GM21423 (cell line): ENCODE data around the gene IL12RB2.
A peak's percentile ranks its signal among the peaks of the same experiment; 100 is the strongest.

ENCODE experiments used
- ATAC-seq: cut with Tn5 transposase; IDR thresholded peaks from one replicate; pipeline ENCODE4 v1.9.1; 2021; ENCODE audit warnings: mild to moderate bottlenecking, moderate library complexity; ENCODE audit not compliant: unreplicated experiment

Gene IL12RB2

DNA sequence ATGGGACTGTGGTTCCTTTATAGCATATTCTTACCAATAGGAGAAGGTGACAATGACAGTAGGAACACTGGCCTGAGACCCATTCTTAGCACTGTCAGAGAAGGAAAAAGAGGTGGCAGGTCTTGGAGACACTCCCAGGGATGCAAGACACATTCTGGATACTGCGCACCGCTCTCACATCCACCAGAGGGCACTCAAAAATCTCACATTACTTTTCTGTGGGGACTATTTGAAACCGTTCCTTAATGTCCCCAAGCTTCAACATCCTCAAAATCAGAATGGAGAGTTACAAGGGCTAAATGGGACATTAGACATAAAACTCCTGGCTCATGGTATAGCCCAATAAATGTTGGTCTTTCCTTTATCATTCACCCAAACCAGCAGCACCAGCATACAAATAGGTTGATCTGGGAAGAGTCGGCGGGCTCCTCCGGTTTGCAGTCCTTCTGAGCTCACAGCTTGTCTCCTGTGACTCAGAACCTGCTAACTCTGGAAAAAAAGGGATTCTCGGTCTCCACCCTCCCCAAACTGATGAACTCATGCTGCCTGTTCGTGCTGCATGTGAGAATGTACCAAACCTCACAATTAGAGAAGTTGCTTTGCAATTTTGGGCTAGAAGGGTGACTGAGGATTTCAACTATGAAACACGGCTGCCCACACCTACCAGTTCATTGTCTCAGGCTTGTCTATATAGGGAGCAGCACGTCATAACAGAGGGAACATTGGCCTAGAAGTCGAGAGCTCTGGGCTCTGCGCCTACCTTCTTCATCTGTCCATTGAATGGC is 40.2 kb downstream of the IL12RB2 start:
- no peak for ATAC-seq

DNA sequence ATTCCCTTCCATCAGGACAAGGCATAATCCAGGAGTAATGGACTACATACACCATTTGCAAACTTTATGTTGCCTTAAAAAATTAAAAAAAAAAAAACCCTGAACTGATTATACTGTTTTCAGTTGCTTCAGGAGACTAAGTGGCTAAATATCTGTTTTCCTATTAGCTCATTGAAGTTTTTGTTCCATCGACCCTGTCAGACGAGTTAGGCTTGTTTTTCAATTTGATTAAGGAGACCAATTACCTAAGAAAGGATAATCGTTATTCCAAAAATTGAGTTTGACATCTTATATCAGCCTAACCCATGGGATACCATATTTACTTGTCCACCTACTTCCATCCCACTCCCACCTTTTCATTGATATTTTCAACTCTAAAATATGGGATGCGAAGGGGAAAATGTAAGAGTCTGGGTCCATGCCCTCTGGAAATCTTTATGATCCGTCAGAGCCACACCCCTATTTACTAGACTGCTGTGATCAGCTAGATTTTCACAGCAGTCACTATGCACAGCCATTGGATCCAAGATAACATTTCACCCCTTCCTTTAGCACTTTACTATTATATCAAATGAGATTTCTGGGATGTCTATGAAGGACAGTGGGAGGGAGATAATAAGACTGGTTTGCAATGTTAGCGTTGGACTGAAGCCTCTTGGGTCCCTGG is 41.0 kb downstream of the IL12RB2 start:
- ATAC-seq: no peak

DNA sequence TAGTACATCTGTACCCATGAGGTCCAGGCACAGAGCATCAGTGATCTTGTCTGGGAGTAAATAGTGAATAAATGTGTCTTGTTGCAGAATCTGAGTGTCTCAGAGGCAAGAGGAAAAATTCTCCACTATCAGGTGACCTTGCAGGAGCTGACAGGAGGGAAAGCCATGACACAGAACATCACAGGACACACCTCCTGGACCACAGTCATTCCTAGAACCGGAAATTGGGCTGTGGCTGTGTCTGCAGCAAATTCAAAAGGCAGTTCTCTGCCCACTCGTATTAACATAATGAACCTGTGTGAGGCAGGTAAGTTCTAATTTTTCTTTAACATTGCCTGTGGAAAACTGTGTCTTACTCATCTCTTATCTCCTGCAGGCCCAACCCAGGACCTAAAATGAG is 43.1 kb downstream of the IL12RB2 start:
- peak; percentile 58 for ATAC-seq

DNA sequence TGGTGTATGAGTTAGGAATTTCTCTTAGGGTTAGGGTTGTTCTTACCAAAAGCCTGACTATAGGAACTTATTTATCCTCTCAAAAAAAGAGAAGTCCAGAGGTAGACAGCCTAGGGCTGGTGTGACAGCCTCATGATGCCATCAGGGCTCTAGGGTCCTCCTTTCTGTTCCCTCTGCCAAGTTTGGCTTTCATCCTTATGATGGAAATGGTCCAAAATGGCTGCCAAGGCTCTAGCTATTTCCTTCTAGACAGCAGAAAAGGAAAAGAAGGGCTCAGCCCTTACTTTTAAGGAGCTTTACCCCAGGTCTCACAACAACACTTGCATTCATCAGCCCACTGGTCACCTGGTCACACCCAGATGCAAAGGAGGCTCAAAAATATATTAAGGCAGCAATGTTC is 44.5 kb downstream of the IL12RB2 start:
- ATAC-seq: no peak

- ATAC-seq: no peak
These were observed 48.2 kb downstream of the IL12RB2 start for GRCh38 chr1:67355745-67356424.

- ATAC-seq: no peak
These were observed 51.9 kb downstream of the IL12RB2 start for GRCh38 chr1:67359592-67359991.

- no peak for ATAC-seq
These were observed 54.0 kb downstream of the IL12RB2 start for GRCh38 chr1:67361641-67362040.

GRCh38 chr1:67367370-67368045 is 59.8 kb downstream of the IL12RB2 start:
- no peak for ATAC-seq

GRCh38 chr1:67368046-67368514 is 60.4 kb downstream of the IL12RB2 start:
- ATAC-seq: no peak

DNA sequence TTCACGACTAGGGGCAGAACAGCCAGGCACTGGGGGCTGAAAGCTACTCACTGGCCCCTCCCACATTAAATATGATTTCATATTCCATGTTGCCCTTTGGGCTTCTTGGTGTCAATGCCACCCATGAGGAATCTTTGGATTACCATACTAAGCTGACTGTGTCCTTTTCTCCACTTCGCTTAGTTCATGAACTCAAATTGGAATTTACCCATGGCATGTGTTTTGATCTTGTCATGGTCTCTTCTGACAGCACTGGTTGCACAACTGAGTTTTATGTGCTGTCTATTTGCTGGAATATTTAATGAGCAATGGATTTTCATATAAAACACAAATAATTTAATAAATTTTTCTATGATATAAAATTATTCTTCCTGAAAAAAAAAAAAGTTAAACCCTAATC is 63.4 kb downstream of the IL12RB2 start:
- no peak for ATAC-seq

GRCh38 chr1:67371681-67372080 is 64.0 kb downstream of the IL12RB2 start:
- ATAC-seq: no peak

DNA sequence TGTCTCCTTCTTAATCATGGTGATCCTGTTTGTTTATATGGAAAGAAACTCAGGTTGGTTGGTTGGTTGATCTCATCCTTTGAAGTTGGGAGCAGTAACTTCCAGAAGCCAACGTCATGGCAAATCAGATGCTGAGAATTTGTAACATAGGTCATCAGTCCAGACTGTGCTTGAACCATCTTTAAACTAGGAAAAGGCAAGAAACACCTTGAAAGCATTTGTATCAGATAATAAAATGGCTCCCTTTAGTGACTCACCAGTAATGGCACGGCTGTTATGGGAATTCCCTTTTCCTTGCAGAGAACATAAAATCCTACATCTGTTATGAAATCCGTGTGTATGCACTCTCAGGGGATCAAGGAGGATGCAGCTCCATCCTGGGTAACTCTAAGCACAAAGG is 64.5 kb downstream of the IL12RB2 start:
- no peak for ATAC-seq

DNA sequence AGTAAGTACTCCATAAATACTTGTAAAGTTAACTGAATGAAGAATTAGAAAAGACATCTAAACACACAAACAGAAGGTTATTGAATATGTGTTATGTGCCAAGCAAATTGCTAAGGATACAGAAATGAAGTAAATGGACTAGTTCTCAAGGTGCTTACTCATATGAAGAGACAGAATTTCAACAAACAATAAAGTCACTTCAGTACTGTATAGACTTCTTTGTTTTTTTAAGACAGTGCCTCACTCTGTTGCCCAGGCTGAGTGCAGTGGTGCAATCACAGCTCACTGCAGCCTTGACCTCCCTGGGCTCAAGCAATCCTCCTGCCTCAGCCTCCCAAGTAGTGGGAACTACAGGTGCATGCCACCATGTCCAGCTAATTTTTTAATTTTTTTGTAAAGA is 65.2 kb downstream of the IL12RB2 start:
- ATAC-seq: no peak

DNA sequence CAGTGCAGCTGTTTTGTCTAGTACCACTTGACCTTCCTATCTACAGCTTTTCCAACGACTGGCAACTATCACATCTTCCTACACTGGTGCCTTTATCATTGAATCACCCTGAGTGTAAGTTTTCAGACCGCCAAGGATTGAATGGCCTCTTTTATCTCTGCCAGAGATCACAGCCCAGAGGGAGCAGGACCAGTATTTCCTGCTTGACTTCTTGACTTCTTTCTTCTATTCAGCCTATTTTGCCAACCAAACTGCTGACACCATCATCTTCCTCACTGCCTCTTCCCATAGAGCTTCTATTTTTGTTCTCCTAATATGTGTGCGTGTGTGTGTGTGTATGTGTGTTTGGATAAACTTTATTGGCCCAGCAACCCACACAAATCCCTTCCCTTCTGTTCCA is 68.7 kb downstream of the IL12RB2 start:
- ATAC-seq: no peak

- ATAC-seq: no peak
These were observed 69.6 kb downstream of the IL12RB2 start for GRCh38 chr1:67377253-67377652.

DNA sequence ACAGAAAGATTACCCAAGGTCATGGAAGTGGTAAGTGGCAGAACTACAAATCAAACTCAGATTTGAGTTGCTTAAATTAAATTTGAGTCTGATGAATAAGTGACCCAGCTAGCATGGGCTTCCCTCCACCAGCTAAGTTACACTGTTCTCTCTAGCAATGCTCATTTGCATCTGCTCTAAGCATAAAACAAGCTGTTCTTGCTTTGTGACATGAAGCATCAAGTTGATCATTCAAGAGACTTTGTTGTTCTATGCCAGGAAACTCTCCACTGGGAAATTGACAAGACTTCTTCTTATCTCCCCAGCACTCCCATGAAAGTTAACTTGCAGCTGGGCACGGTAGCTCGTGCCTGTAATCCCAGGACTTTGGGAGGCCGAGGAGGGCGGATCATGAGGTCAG is 73.5 kb downstream of the IL12RB2 start:
- ATAC-seq: no peak

GRCh38 chr1:67382292-67382691 is 74.6 kb downstream of the IL12RB2 start:
- ATAC-seq: no peak

GRCh38 chr1:67383999-67384638 is 76.4 kb downstream of the IL12RB2 start:
- ATAC-seq: no peak

DNA sequence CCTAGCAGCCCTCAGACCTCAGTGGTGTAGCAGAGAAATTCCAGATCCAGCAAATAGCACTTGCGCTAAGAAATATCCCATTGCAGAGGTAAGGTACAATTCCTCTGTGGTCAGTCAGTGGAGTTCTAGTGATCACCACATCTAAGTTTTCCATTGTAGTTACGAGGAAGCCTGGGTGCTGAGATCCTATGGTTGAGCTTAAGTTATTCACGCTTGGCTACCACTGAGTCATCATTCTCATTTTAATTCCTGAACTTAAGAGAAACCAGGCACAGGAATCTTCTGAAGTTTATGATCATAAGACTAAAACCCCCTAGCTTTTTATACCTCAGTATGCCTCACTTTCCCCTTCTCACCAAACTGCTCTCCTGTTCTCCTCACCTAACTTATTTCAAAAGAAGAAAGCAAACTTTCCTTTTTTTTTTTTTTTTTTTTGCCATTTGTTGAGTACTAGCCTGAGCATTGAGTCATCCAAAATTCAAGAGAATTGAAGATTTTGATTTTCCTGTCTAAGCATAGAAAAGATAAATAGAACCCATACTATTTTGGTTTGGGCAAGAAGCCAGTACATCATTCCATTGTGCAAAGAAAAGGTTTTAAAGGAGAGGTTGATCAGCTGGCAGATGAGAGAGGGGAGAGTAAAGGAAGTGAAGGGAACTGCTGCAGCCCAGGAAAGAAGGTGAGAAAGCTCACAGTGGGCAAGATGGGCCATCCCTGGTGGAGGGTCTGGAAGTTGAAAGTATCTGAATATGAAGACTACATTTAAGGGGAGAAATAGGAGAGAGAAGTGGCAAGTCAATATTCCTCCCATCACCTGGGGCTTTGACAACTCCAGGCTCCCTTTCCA is 82.6 kb downstream of the IL12RB2 start:
- no peak for ATAC-seq

GRCh38 chr1:67393240-67393639 is 85.6 kb downstream of the IL12RB2 start:
- ATAC-seq: no peak
